Ishikawa (cell line): ENCODE measurements around the gene UXT.

Experiments used
- CREB1 ChIP-seq: IDR thresholded peaks from 2 replicates; pipeline ENCODE4 v1.6.1; 2012; ENCODE audit warnings: low read depth
- EGR1 ChIP-seq: IDR thresholded peaks from 2 replicates; pipeline ENCODE4 v1.6.1; 2012
- EP300 ChIP-seq: IDR thresholded peaks from 2 replicates; pipeline ENCODE4 v1.6.1; 2012; ENCODE audit warnings: borderline replicate concordance
- RAD21 ChIP-seq: IDR thresholded peaks from 2 replicates; pipeline ENCODE4 v1.6.1; 2012; ENCODE audit warnings: low read depth
- TAF1 ChIP-seq: IDR thresholded peaks from 2 replicates; pipeline ENCODE4 v1.6.1; 2012; ENCODE audit warnings: low read depth, mild to moderate bottlenecking
- TEAD4 ChIP-seq: IDR thresholded peaks from 2 replicates; pipeline ENCODE4 v1.6.1; 2012
- YY1 ChIP-seq: IDR thresholded peaks from 2 replicates; pipeline ENCODE4 v1.6.1; 2012; ENCODE audit warnings: low read depth
- ZBTB7A ChIP-seq: IDR thresholded peaks from 2 replicates; pipeline ENCODE4 v1.6.1; 2012; ENCODE audit warnings: low read depth
- TF ChIP-seq, protein P1 (sequence below): IDR thresholded peaks from 2 replicates; pipeline ENCODE4 v1.6.1; 2012; ENCODE audit warnings: low read depth, mild to moderate bottlenecking
- TF ChIP-seq, protein P2 (sequence below): IDR thresholded peaks from 2 replicates; pipeline ENCODE4 v1.6.1; 2012
- TF ChIP-seq, protein P3 (sequence below): IDR thresholded peaks from 2 replicates; pipeline ENCODE4 v1.6.1; 2012

DNA sequence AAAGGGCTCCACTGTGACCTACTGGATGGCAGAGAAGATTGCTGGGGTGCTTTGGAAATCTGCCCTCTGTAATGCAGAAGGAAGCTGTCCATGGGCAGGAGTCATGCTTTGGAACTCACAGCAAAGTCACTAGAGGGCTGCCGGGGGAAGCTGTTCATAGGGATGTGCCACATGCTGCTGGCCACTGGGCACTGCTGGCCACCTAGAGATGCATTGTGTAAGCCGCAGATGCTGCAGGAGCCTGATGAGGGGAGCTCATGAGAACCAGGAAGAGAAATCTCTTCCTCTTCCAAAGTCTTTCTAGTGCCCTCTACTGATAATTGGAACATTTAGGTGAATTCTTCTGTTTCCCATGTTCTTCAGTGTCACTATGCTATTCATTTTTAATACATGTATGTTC lies 31.2 kb upstream of the UXT start:
- TF ChIP-seq CREB1 = no peak
- TF ChIP-seq RAD21 = no peak
- no peak for TF ChIP-seq TAF1
- no peak for TF ChIP-seq ZBTB7A
- TF ChIP-seq, protein P1, sequence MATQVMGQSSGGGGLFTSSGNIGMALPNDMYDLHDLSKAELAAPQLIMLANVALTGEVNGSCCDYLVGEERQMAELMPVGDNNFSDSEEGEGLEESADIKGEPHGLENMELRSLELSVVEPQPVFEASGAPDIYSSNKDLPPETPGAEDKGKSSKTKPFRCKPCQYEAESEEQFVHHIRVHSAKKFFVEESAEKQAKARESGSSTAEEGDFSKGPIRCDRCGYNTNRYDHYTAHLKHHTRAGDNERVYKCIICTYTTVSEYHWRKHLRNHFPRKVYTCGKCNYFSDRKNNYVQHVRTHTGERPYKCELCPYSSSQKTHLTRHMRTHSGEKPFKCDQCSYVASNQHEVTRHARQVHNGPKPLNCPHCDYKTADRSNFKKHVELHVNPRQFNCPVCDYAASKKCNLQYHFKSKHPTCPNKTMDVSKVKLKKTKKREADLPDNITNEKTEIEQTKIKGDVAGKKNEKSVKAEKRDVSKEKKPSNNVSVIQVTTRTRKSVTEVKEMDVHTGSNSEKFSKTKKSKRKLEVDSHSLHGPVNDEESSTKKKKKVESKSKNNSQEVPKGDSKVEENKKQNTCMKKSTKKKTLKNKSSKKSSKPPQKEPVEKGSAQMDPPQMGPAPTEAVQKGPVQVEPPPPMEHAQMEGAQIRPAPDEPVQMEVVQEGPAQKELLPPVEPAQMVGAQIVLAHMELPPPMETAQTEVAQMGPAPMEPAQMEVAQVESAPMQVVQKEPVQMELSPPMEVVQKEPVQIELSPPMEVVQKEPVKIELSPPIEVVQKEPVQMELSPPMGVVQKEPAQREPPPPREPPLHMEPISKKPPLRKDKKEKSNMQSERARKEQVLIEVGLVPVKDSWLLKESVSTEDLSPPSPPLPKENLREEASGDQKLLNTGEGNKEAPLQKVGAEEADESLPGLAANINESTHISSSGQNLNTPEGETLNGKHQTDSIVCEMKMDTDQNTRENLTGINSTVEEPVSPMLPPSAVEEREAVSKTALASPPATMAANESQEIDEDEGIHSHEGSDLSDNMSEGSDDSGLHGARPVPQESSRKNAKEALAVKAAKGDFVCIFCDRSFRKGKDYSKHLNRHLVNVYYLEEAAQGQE = no peak
- no peak for TF ChIP-seq EGR1
- no peak for TF ChIP-seq YY1
- TF ChIP-seq, protein P2, sequence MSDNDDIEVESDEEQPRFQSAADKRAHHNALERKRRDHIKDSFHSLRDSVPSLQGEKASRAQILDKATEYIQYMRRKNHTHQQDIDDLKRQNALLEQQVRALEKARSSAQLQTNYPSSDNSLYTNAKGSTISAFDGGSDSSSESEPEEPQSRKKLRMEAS = no peak
- TF ChIP-seq TEAD4 = no peak
- TF ChIP-seq, protein P3, sequence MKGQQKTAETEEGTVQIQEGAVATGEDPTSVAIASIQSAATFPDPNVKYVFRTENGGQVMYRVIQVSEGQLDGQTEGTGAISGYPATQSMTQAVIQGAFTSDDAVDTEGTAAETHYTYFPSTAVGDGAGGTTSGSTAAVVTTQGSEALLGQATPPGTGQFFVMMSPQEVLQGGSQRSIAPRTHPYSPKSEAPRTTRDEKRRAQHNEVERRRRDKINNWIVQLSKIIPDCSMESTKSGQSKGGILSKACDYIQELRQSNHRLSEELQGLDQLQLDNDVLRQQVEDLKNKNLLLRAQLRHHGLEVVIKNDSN = no peak
- TF ChIP-seq EP300 = no peak
